ENCODE measurements around the gene CTDSP2. TPM values are rescaled to one million over a fixed set of nuclear protein-coding genes. Genes with fewer than 3 reads are reported as not detected.
"Not testable (repeated sequence)": the region's sequence is repeated elsewhere in the genome, so short reads cannot be mapped to it uniquely, and the experiment has no call there.

CTDSP2 gene
- total RNA-seq, 2 donors from 2014 or later: 131 to 200 TPM

DNA sequence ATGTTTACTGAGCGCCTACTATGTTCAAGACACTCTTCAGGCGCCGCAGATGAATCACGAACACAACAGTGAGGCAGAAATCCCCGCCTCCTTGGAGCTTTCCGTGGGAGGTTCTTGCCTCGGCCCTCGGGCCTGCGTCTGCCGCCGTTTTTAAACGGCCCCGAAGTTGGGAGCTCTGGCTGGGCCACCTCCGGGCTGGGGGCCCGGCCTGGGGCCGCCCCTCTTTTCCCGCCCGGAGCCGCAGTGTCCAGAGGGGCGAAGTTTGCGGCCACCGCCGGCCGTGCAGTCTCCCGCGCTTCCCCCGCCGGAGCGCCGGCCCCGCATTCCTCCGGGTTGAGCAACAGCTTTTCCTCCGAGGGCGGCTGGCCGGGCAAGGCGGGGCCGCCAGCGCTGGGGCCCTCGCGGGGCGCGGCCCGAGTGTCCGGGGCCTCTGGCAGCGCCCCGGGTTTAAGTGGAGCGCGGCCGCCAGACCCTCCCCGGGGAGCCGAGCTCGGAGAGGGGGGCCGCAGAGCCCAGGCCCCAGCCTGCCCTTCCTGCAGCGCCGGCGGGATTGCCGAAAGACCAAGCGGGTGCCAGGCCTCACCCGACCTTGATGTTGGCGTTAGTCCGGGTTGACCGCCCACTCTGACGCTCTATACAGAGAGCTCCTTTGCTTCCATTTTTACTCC, 18.7 kb upstream of the CTDSP2 start:
- DNase-seq: peak; percentile 78
- peak overlapping the region; percentile 35 for H3K4me3 ChIP-seq
- TF ChIP-seq, protein P1, sequence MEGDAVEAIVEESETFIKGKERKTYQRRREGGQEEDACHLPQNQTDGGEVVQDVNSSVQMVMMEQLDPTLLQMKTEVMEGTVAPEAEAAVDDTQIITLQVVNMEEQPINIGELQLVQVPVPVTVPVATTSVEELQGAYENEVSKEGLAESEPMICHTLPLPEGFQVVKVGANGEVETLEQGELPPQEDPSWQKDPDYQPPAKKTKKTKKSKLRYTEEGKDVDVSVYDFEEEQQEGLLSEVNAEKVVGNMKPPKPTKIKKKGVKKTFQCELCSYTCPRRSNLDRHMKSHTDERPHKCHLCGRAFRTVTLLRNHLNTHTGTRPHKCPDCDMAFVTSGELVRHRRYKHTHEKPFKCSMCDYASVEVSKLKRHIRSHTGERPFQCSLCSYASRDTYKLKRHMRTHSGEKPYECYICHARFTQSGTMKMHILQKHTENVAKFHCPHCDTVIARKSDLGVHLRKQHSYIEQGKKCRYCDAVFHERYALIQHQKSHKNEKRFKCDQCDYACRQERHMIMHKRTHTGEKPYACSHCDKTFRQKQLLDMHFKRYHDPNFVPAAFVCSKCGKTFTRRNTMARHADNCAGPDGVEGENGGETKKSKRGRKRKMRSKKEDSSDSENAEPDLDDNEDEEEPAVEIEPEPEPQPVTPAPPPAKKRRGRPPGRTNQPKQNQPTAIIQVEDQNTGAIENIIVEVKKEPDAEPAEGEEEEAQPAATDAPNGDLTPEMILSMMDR (IDR thresholded peaks at IDR 0.05): no peak
- peak overlapping the region; percentile 81 for H3K27ac ChIP-seq
- intact Hi-C loops (cut with DNase I): no loop called here
- H3K36me3 ChIP-seq: no peaks in the 10 kb centered on the region
- peak overlapping the region; percentile 67 to 75 for H3K9ac ChIP-seq (ENCODE audit: low read depth in 2 of 2, low read length in 2 of 2)
- no peaks in the 10 kb centered on the region for H3K4me1 ChIP-seq
- H3K9me3 ChIP-seq: no peaks in the 10 kb centered on the region
- H3K27me3 ChIP-seq: no peaks in the 10 kb centered on the region

DNA sequence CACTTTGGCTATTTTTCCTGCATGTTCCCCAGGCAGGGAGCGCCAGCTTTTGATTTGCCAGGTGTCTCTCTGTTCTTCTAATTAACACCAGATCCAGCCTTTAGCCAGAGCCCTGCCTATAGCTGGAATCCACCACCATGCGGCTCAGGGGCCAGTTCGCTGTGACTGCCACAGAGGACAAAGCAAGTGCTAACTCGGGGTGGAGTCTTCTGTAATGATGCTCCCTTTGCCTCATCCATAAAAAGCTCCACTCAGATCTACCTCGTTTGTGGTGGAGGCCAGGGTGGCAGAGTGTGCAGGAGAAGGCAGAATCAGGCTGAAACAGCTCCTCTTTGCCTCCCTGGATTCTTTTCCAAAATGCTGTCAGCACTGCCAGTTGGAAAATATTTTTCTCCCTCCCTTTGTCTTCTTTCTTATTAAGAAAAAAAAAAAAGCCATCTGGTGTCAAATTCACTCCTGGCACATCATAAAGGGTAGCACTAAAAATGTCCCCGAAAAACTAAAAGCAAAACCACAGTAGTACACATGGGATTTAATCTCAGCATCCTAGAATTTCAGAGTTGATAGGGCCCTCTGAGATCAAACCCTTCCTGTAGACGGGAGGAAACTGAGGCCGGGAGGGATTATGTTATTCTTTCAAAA, 18.0 kb upstream of the CTDSP2 start:
- H3K9me3 ChIP-seq: no peaks in the 10 kb centered on the region
- no peaks in the 10 kb centered on the region for H3K27me3 ChIP-seq
- H3K9ac ChIP-seq (ENCODE audit: low read depth in 2 of 2, low read length in 2 of 2): peak overlapping the region in 1 of 2 donors; percentile 67
- no peaks in the 10 kb centered on the region for H3K36me3 ChIP-seq
- TF ChIP-seq, protein P1 (IDR thresholded peaks at IDR 0.05): no peak
- peak overlapping the region; percentile 81 for H3K27ac ChIP-seq
- no peaks in the 10 kb centered on the region for H3K4me1 ChIP-seq
- intact Hi-C loops (cut with DNase I): no loop called here
- peak; percentile 25 for DNase-seq
- H3K4me3 ChIP-seq: peak overlapping the region; percentile 35

DNA sequence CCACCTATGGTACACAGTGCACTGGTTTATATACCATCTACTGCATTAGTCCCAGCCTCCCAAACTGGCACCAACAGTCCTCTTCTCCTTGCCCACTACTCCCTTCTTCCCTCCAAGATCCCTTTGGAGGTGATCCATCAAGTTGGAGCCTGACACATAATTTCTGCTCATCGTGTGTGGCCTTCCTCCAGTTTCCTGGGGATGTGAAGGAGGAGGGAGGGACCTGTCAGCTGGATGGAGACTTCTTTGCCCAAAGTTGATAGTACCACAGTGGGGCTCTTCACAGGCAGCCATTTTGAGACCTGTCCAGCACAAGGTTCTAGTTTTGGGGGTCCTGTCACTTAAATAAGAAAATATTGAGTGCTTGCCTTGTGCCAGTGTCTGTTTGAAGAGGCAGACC, 17.1 kb upstream of the CTDSP2 start:
- H3K4me1 ChIP-seq: no peaks in the 10 kb centered on the region
- DNase-seq: no peak
- H3K36me3 ChIP-seq: no peaks in the 10 kb centered on the region
- no peaks in the 10 kb centered on the region for H3K27me3 ChIP-seq
- intact Hi-C loops (cut with DNase I): no loop called here
- no peak overlapping the region for H3K9ac ChIP-seq (ENCODE audit: low read depth in 2 of 2, low read length in 2 of 2)
- no peaks in the 10 kb centered on the region for H3K9me3 ChIP-seq
- peak overlapping the region; percentile 81 for H3K27ac ChIP-seq
- no peak overlapping the region for H3K4me3 ChIP-seq
- TF ChIP-seq, protein P1 (IDR thresholded peaks at IDR 0.05): no peak

DNA sequence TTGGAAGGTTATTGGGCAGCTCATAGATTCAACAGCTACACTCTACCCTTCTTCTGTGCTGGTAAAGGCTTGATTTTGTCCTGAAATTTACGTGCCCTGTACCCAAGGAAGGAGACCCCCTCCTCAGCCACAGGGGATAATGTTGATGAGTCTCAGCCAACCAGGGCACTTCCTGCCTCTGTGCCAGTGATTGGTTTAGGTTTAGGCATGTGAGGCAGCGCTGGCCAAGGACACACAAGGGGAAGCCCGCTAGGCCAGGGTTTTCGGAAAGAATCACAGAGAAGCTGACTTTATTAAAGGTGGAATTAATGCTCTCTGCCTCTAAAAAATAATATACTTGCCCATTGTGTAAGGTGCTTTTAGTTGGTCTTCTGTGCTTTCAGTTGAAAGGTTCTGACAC, 15.4 kb upstream of the CTDSP2 start:
- TF ChIP-seq, protein P1 (IDR thresholded peaks at IDR 0.05): no peak
- no peak overlapping the region for H3K9ac ChIP-seq (ENCODE audit: low read depth in 2 of 2, low read length in 2 of 2)
- intact Hi-C loops (cut with DNase I): no loop called here
- H3K36me3 ChIP-seq: no peaks in the 10 kb centered on the region
- H3K9me3 ChIP-seq: no peaks in the 10 kb centered on the region
- DNase-seq: no peak
- no peaks in the 10 kb centered on the region for H3K27me3 ChIP-seq
- H3K4me1 ChIP-seq: no peaks in the 10 kb centered on the region
- no peak overlapping the region for H3K4me3 ChIP-seq
- H3K27ac ChIP-seq: no peak overlapping the region

DNA sequence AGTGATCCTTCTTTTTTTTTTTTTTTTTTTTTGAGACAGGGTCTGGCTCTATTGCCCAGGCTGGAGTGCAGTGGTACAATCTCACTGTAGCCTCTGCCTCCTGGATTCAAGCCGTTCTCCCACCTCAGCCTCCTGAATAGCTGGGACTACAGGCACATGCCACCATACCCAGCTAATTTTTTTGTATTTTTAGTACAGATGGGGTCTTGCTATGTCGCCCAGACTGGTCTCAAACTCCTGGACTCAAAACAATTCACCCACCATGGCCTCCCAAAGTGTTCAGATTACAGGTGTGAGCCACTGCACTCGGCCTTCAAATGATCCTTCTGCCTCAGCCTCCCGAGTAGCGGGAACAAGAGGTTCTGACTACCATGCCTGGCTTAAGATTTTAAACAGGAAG, 14.4 kb upstream of the CTDSP2 start:
- intact Hi-C loops (cut with DNase I): not testable (repeated sequence)

DNA sequence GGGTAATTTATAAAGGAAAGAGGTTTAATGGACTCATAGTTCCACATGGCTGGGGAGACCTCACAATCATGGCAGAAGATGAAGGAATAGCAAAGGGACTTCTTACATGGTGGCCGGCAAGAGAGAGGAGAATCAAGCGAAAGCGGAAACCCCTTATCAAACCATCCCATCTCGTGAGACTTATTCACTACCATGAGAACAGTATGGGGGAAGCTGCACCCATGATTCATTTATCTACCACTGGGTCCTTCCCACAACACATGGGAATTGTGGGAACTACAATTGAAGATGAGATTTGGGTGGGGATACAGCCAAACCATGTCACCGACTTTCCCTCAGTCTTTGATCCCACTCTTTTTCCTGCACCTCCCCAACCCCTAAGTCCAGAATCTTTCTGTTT, 12.6 kb upstream of the CTDSP2 start:
- H3K4me3 ChIP-seq: no peak overlapping the region
- no peak for DNase-seq
- no peaks in the 10 kb centered on the region for H3K27me3 ChIP-seq
- H3K4me1 ChIP-seq: no peaks in the 10 kb centered on the region
- H3K27ac ChIP-seq: no peak overlapping the region
- TF ChIP-seq, protein P1 (IDR thresholded peaks at IDR 0.05): no peak
- no peaks in the 10 kb centered on the region for H3K36me3 ChIP-seq
- no peaks in the 10 kb centered on the region for H3K9me3 ChIP-seq
- intact Hi-C loops (cut with DNase I): no loop called here
- no peak overlapping the region for H3K9ac ChIP-seq (ENCODE audit: low read depth in 2 of 2, low read length in 2 of 2)

More for the DNA sequence above, 14.4 kb upstream of the CTDSP2 start:
- not testable (repeated sequence) for DNase-seq; H3K9ac ChIP-seq (ENCODE audit: low read depth in 2 of 2, low read length in 2 of 2); H3K9me3 ChIP-seq; H3K36me3 ChIP-seq; H3K4me3 ChIP-seq; H3K27me3 ChIP-seq; H3K27ac ChIP-seq; H3K4me1 ChIP-seq

DNA sequence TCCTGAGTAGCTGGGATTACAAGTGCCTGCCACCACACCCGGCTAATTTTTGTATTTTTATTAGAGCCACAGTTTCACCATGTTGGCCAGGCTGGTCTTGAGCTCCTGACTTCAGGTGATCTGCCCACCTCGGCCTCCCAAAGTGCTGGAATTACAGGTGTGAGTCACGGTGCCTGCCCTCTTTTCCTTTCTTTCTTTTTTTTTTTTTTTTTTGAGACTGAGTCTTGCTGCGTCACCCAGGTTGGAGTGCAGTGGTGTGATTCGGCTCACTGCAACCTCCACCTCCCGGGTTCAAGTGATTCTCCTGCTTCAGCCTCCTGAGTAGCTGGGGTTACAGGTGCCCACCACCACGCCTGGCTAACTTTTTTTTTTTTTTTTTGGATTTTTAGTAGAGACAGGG, 11.6 kb upstream of the CTDSP2 start:
- H3K9ac ChIP-seq (ENCODE audit: low read depth in 2 of 2, low read length in 2 of 2); H3K27ac ChIP-seq; H3K4me3 ChIP-seq; intact Hi-C loops (cut with DNase I); DNase-seq; H3K4me1 ChIP-seq; H3K27me3 ChIP-seq; H3K36me3 ChIP-seq; H3K9me3 ChIP-seq: not testable (repeated sequence)

Data from colonic mucosa (tissue), 4 donors.